PC-3 (cell line): Measurements from ENCODE around the gene PHRF1. TPM values are rescaled to one million over a fixed set of nuclear protein-coding genes. Genes with fewer than 3 reads are reported as not detected.

ENCODE experiments used
- ATAC-seq: fragments of 200-7000 bp; cut with Tn5 transposase; 2 replicates; pipeline ENCODE4 v1.9.1; 2020; ENCODE audit warnings: mild to moderate bottlenecking, moderate library complexity
- BruUV-seq: library from RNA; stranded (reverse); fragments of 400-500 nt; replicated peaks from 2 replicates; lab custom pipeline; 2021; lab: Mats Ljungman, UMichigan
- CTCF ChIA-PET: fragments of 300-600 bp; sonication (Branson Sonifier 250); formaldehyde crosslinking; loops from one replicate; lab custom pipeline; 2022; ENCODE audit warnings: antibody characterized with exemption; lab: Charles Lee
- POLR2A ChIA-PET: fragments of 300-600 bp; sonication (Branson Sonifier 250); formaldehyde crosslinking; loops from one replicate; lab custom pipeline; 2022; ENCODE audit warnings: antibody characterized with exemption; ENCODE audit not compliant: unreplicated experiment; lab: Charles Lee
- DNase-seq: peaks from one replicate; pipeline ENCODE4 v3.0.0-alpha.2; 2015
- H2AFZ ChIP-seq: fragments of 300-600 bp; sonication (generic); 2 replicates; pipeline ENCODE4 v1.6.0; 2016; ENCODE audit warnings: antibody characterized with exemption, low read length
- H3F3A ChIP-seq: fragments of 300-600 bp; sonication (generic); one replicate; pipeline ENCODE4 v1.6.0; 2017; ENCODE audit warnings: antibody characterized with exemption, low read length, control low read depth, mild to moderate bottlenecking; ENCODE audit not compliant: unreplicated experiment
- H3K27ac ChIP-seq: fragments of 300-600 bp; sonication (generic); 2 replicates; pipeline ENCODE4 v1.5.1; 2016; ENCODE audit warnings: mild to moderate bottlenecking, low read length
- H3K27me3 ChIP-seq: fragments of 300-600 bp; sonication (generic); 2 replicates; pipeline ENCODE4 v1.6.1; 2016; ENCODE audit warnings: low read length, mixed read lengths
- H3K36me3 ChIP-seq: fragments of 300-600 bp; sonication (generic); 2 replicates; pipeline ENCODE4 v1.6.1; 2016; ENCODE audit warnings: low read depth, mixed run types, low read length, mixed read lengths
- H3K4me1 ChIP-seq: fragments of 300-600 bp; sonication (generic); 2 replicates; pipeline ENCODE4 v1.5.1; 2016; ENCODE audit warnings: low read length; ENCODE audit not compliant: insufficient read depth
- H3K4me2 ChIP-seq: fragments of 300-600 bp; sonication (generic); 2 replicates; pipeline ENCODE4 v1.6.0; 2016; ENCODE audit warnings: low read length
- H3K4me3 ChIP-seq: fragments of 300-600 bp; sonication (generic); 2 replicates; pipeline ENCODE4 v1.5.1; 2016; ENCODE audit warnings: mild to moderate bottlenecking, low read length, mixed read lengths
- H3K79me2 ChIP-seq: fragments of 300-600 bp; sonication (generic); 2 replicates; pipeline ENCODE4 v1.6.1; 2017; ENCODE audit warnings: low read length, mixed read lengths
- H3K9ac ChIP-seq: fragments of 300-600 bp; sonication (generic); 2 replicates; pipeline ENCODE4 v1.6.0; 2016; ENCODE audit warnings: mild to moderate bottlenecking, low read length
- H3K9me2 ChIP-seq: fragments of 300-600 bp; sonication (generic); replicated peaks from 2 replicates; pipeline ENCODE4 v1.6.1; 2016; ENCODE audit warnings: mixed run types, low read length, mixed read lengths
- H3K9me3 ChIP-seq: fragments of 300-600 bp; sonication (generic); 2 replicates; pipeline ENCODE4 v1.6.1; 2016; ENCODE audit warnings: low read length, mixed read lengths
- H4K20me1 ChIP-seq: fragments of 300-600 bp; sonication (generic); 2 replicates; pipeline ENCODE4 v1.6.1; 2016; ENCODE audit warnings: low read length, mixed read lengths
- CTCF ChIP-seq: fragments of 300-600 bp; sonication (generic); conservative IDR thresholded peaks from 2 replicates; pipeline ENCODE4 v1.5.1; 2017; ENCODE audit warnings: antibody characterized with exemption, low read depth, mild to moderate bottlenecking, low read length
- EZH2 ChIP-seq: fragments of 300-600 bp; sonication (generic); IDR thresholded peaks from one replicate; pipeline ENCODE4 v1.6.1; 2017; ENCODE audit warnings: antibody characterized with exemption, mild to moderate bottlenecking, low read length; ENCODE audit not compliant: unreplicated experiment
- EZH2phosphoT487 ChIP-seq: fragments of 300-600 bp; sonication (generic); IDR thresholded peaks from 2 replicates; pipeline ENCODE4 v1.6.1; 2018; ENCODE audit warnings: mild to moderate bottlenecking, antibody characterized with exemption, low read length, borderline replicate concordance
- intact Hi-C: fragments of 100-400 bp; cut with micrococcal nuclease; formaldehyde crosslinking; loops from 2 replicates; pipeline ENCODE4 v1.9.0; 2023
- total RNA-seq: library from RNA; depleted of rRNA; stranded (reverse); fragments of >200 nt; gene quantifications from 2 replicates; pipeline ENCODE4 v1.2.3, GENCODE V29; 2014

Gene PHRF1
- total RNA-seq, 1 experiment from 2014 or later = 41.4 TPM

- H2AFZ ChIP-seq = peak within 1 kb of the TSS; percentile 65
- no peaks in the 10 kb centered on the region for H3K9me3 ChIP-seq
- H3K27me3 ChIP-seq = no peaks in the 10 kb centered on the region
- H3K4me1 ChIP-seq = peaks cover 28% of the 10 kb centered on the region
- DNase-seq (peak; percentile 89), ATAC-seq (peak; percentile 73)
- peaks cover 7% of the 10 kb centered on the region for H3F3A ChIP-seq
- ChIA-PET CTCF (no interaction called here), POLR2A (interaction anchor here (0.6 to 0.7 kb wide), 2 partner anchors 21 to 111 kb away, joined by 4 to 6 read pairs; partner anchors contain the start of gene DRD4)
- H3K27ac ChIP-seq = peak within 1 kb of the TSS; percentile 67
- intact Hi-C loops = loop anchor here (10.0 kb wide), 1 partner anchor 51 kb away; the partner anchor contains the start of genes LMNTD2 and RASSF7
- no peaks in the 10 kb centered on the region for H3K9me2 ChIP-seq
- TF ChIP-seq EZH2 (no peak), CTCF (no peak), EZH2phosphoT487 (no peak)
- BruUV-seq = TSS peak; percentile 71
- peak within 1 kb of the TSS; percentile 65 for H3K9ac ChIP-seq
- H3K79me2 ChIP-seq = peaks cover 8% of the 10 kb centered on the region; the same call in 1 of the 2 replicates
- peaks cover 18% of the 10 kb centered on the region for H4K20me1 ChIP-seq
- peaks cover 20% of the 10 kb centered on the region for H3K36me3 ChIP-seq
- peak within 1 kb of the TSS; percentile 79 for H3K4me3 ChIP-seq
- H3K4me2 ChIP-seq = peak within 1 kb of the TSS; percentile 96
These were observed 39.4 kb downstream of the PHRF1 start, which contains the start of gene IRF7 for GRCh38 chr11:615504-616319. IRF7 (minus strand) TSS chr11:615950; CDS start chr11:615364, 586 bp downstream.

DNA sequence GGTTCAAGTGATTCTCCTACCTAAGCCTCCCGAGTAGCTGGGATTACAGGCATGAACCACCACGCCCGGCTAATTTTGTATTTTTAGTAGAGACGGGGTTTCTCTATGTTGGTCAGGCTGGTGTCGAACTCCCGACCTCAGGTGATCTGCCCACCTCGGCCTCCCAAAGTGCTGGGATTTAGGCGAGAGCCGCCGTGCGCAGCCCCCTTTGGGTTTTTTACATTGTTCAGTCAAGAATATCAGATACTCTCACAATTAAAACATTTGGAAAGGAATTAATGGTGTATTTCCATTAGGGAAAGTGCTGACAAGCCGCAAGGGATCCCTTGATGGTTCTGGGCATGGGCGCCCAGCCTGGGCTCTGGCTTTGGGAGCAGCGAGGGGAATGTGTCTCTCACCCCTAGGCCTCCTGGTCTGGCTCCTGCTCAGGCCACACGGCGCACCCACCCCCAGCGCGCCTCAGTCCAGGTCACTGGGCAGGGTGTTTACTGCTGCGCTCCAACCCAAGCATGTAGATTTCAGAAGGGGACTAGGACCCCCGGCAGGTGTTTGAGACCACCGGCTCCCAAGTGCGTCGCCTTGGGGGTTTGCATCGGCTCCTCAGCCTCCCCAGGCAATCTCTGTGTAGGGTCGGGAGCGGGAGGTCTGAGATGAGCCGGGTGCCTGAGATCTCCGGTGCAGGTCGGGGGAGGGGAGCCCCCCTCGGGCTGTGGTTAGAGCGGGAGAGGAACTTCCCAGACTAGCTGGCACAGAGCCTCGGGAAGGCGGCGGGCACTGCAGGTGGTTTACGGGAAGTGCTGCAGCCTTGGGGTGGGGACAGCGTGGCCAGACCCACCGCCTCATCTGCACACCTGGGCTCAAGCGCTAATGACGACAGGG lies 40.3 kb downstream of the PHRF1 start:
- BruUV-seq = TSS peak; percentile 86
- DNase-seq = no peak
- no peaks in the 10 kb centered on the region for H3K27me3 ChIP-seq
- peak overlapping the region; percentile 65; the same call in 1 of the 2 replicates for H2AFZ ChIP-seq
- H3K4me1 ChIP-seq = peaks cover 28% of the 10 kb centered on the region
- H3K4me2 ChIP-seq = peak overlapping the region; percentile 96
- no peaks in the 10 kb centered on the region for H3K9me3 ChIP-seq
- peaks cover 18% of the 10 kb centered on the region for H4K20me1 ChIP-seq
- peaks cover 8% of the 10 kb centered on the region; the same call in 1 of the 2 replicates for H3K79me2 ChIP-seq
- CTCF ChIA-PET = no interaction called here
- peak overlapping the region; percentile 79; the same call in 1 of the 2 replicates for H3K4me3 ChIP-seq
- H3K27ac ChIP-seq = no peak overlapping the region
- H3K36me3 ChIP-seq = peaks cover 14% of the 10 kb centered on the region
- no peak overlapping the region for H3K9ac ChIP-seq
- POLR2A ChIA-PET = interaction anchor here (0.6 kb wide), 1 partner anchor 20 kb away, joined by 4 read pairs; the partner anchor contains the start of gene DRD4
- peaks cover 7% of the 10 kb centered on the region for H3F3A ChIP-seq
- TF ChIP-seq EZH2phosphoT487 (no peak), EZH2 (no peak), CTCF (no peak)
- intact Hi-C loops = loop anchor here (10.0 kb wide), 1 partner anchor 52 kb away; the partner anchor contains the start of genes LMNTD2 and RASSF7
- H3K9me2 ChIP-seq = no peaks in the 10 kb centered on the region
- ATAC-seq = no peak
